Ascending aorta (tissue), 2 donors: ENCODE results near the gene TTC34. TPM values are rescaled to one million over a fixed set of nuclear protein-coding genes. Genes with fewer than 3 reads are reported as not detected.

Experiments
- DNase-seq, 2 donors: peaks; one replicate each; pipeline ENCODE4 v3.0.0-alpha.2; 2019; ENCODE audit warnings: low spot score in 2 of 2
- H3K27ac ChIP-seq, 2 donors: fragments of 200-600 bp; sonication (generic); one replicate each; pipeline ENCODE4 v1.5.1; 2016 to 2017; ENCODE audit warnings: mild to moderate bottlenecking in 1 of 2
- H3K27me3 ChIP-seq: fragments of 200-600 bp; sonication (generic); one replicate; pipeline ENCODE4 v1.5.1; 2017
- H3K36me3 ChIP-seq, 2 donors: fragments of 200-600 bp; sonication (generic); one replicate each; pipeline ENCODE4 v1.5.1; 2016
- H3K4me1 ChIP-seq, 2 donors: fragments of 200-600 bp; sonication (generic); one replicate each; pipeline ENCODE4 v1.5.1; 2016 to 2017; ENCODE audit warnings: mild to moderate bottlenecking in 1 of 2
- H3K4me3 ChIP-seq, 2 donors: fragments of 200-600 bp; sonication (generic); one replicate each; pipeline ENCODE4 v1.5.1; 2016 to 2017; ENCODE audit warnings: mild to moderate bottlenecking in 1 of 2
- H3K9me3 ChIP-seq, 2 donors: fragments of 200-600 bp; sonication (generic); one replicate each; pipeline ENCODE4 v1.5.1; 2016
- CTCF ChIP-seq, 3 experiments: fragments of 200-600 bp in 2 of 3; fragments of 450-650 bp in 1 of 3; sonication (generic) in 2 of 3; IDR thresholded peaks; one replicate each; pipeline ENCODE4 v1.5.1; 2016 to 2019; ENCODE audit warnings: antibody characterized with exemption in 3 of 3, mild to moderate bottlenecking in 1 of 3, moderate library complexity in 1 of 3
- intact Hi-C: fragments of 100-400 bp; cut with DNase I; formaldehyde crosslinking; loops from one replicate; pipeline ENCODE4 v1.15.1; 2023
- total RNA-seq: library from RNA; depleted of rRNA; stranded (reverse); fragments of >200 nt; gene quantifications from one replicate; pipeline ENCODE4 v1.1.0, GENCODE V29; 2016

The TTC34 gene
- total RNA-seq, 1 donor from 2014 or later = 0.75 TPM

DNA sequence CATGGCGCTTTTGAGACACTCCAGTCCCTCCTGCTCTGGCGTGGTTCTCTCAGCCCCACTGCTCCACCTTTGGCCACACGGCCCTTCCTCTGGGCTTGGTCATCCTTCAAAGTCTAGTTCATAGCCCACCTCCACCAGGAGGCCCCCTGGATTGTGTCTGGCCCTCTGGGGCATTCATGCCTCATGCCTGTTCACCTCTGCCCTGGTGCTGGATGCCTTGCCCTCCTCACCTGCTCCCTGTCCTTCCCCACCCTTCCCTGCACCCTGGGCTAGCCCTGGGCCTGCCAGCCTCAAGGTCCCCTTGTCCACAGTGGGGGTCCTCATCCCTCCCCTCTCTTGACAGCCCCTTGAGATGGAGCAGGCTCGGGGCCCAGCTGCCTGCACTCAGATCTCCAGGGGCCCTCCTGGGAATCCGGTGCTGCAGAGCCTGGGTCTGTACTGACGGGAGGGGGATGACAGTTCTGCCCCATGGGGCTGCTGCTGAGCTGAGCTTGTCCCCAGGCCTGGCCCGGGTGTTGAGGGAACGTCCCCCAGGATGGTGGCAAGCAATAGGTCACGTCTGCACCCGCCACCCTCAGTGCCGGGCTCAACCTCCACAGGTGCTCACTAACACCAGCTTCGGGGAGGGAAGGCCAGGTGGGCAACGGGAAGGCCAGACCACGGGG lies 196.5 kb downstream of the TTC34 start:
- no peaks in the 10 kb centered on the region for H3K4me1 ChIP-seq
- no peak for TF ChIP-seq CTCF (IDR thresholded peaks at IDR 0.05)
- peak in 1 of 2 donors; percentile 57 for DNase-seq
- intact Hi-C loops = no loop called here
- H3K4me3 ChIP-seq = no peak overlapping the region
- no peak overlapping the region for H3K27ac ChIP-seq
- no peaks in the 10 kb centered on the region for H3K36me3 ChIP-seq
- H3K27me3 ChIP-seq = no peaks in the 10 kb centered on the region
- peaks cover 0 to 4% of the 10 kb centered on the region in 2 donors for H3K9me3 ChIP-seq

GRCh38 chr1:2604156-2604843 lies 197.2 kb downstream of the TTC34 start:
- intact Hi-C loops = no loop called here
- H3K27ac ChIP-seq = no peak overlapping the region
- peak in 1 of 2 donors; percentile 48 for DNase-seq
- H3K4me3 ChIP-seq = no peak overlapping the region
- TF ChIP-seq CTCF (IDR thresholded peaks at IDR 0.05) = no peak
- H3K36me3 ChIP-seq = no peaks in the 10 kb centered on the region
- H3K9me3 ChIP-seq = peaks cover 0 to 4% of the 10 kb centered on the region in 2 donors
- H3K4me1 ChIP-seq = no peaks in the 10 kb centered on the region
- no peaks in the 10 kb centered on the region for H3K27me3 ChIP-seq

DNA sequence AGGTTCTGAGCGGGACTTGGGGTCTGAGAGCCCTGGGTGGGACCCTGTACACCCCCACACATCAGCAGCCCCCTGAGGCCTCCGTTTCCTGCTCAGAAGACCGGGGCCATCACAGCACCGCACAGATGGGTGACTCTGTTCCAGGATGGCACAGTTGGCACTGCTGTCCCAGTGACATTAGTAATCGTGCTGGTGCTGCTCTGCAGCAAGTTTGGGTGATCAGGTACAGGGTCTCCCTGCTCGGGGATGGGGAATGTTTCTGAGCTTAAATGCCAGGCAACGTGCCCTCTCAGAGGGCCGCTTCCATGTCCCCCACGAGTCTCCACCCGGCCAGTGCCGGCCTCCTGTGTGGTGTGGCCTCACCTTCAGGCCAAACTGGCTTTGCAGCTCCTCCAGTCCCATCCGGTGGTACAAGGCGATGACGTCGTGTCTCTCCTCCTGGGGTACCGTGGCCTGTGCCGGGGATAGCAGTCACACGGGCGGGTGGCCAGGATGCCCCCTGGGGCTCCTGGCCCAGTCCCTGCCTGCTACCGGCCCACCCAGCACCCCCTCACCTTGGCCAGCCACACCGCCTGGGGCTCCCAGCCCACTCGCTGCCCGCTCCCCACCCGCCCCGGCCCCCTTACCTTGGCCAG lies 197.9 kb downstream of the TTC34 start:
- H3K4me3 ChIP-seq = no peak overlapping the region
- peak in 1 of 2 donors; percentile 58 for DNase-seq
- no peak for TF ChIP-seq CTCF (IDR thresholded peaks at IDR 0.05)
- H3K36me3 ChIP-seq = no peaks in the 10 kb centered on the region
- H3K27ac ChIP-seq = no peak overlapping the region
- intact Hi-C loops = no loop called here
- H3K9me3 ChIP-seq = peaks cover 0 to 8% of the 10 kb centered on the region in 2 donors
- H3K27me3 ChIP-seq = no peaks in the 10 kb centered on the region
- no peaks in the 10 kb centered on the region for H3K4me1 ChIP-seq

GRCh38 chr1:2602866-2603520 lies 198.5 kb downstream of the TTC34 start:
- DNase-seq = peak in 1 of 2 donors; percentile 57
- H3K27me3 ChIP-seq = no peaks in the 10 kb centered on the region
- intact Hi-C loops = no loop called here

More at GRCh38 chr1:2602866-2603520, 198.5 kb downstream of the TTC34 start:
- H3K4me1 ChIP-seq = no peaks in the 10 kb centered on the region
- H3K4me3 ChIP-seq = no peak overlapping the region
- no peaks in the 10 kb centered on the region for H3K36me3 ChIP-seq
- H3K9me3 ChIP-seq = peaks cover 0 to 12% of the 10 kb centered on the region in 2 donors
- no peak overlapping the region for H3K27ac ChIP-seq
- no peak for TF ChIP-seq CTCF (IDR thresholded peaks at IDR 0.05)
